ENCODE measurements around the gene SMARCAL1. TPM values are rescaled to one million over a fixed set of nuclear protein-coding genes. Genes with fewer than 3 reads are reported as not detected.

The SMARCAL1 gene
- polyA plus RNA-seq, 1 donor from 2014 or later, result 7.5 TPM

DNA sequence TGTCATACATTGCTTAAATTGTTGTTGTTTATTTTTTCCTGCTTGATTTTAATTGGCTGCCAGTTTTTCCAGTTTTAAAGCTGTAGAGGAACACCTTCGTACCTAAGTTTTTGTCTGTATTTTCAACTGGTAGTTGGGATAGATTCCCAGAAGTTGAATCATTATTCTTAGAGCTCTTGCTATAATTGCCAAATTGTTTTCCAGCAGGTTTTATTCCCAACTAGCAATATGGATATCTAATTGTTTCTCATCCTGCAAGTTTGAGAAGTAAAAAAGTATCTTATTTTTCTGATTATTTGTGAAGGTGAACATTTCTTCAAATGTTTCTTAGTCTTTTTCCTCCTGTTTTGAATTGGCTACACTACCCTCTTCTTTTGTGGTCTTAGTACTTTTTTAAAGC, 6.7 kb downstream of the SMARCAL1 start:
- Histone ChIP-seq H3K27me3 (ENCODE audit: insufficient read depth, low read depth, low read length) (no peaks in the 10 kb centered on the region), H3K9me3 (ENCODE audit: low read length) (no peaks in the 10 kb centered on the region), H4K20me1 (ENCODE audit: insufficient read depth) (no peaks in the 10 kb centered on the region), H3K9me2 (ENCODE audit: insufficient read depth, low read length) (no peaks in the 10 kb centered on the region), H3K9ac (ENCODE audit: low read length) (no peak overlapping the region), H3K36me3 (ENCODE audit: insufficient read depth, low read length) (peaks cover 16% of the 10 kb centered on the region), H3F3A (ENCODE audit: insufficient read depth, low read length, poor library complexity, severe bottlenecking) (no peaks in the 10 kb centered on the region), H3K27ac (ENCODE audit: low read length) (no peak overlapping the region), H2AFZ (ENCODE audit: low read depth, low read length) (no peak overlapping the region), H3K4me3 (ENCODE audit: low read length) (no peak overlapping the region), H3K4me2 (ENCODE audit: low read length) (no peak overlapping the region), H3K79me2 (replicated peaks; ENCODE audit: insufficient read depth, low read length) (no peaks in the 10 kb centered on the region)
- TF ChIP-seq TAF1 (IDR thresholded peaks at IDR 0.05; ENCODE audit: low read depth), result no peak
- TF ChIP-seq EP300 (conservative IDR thresholded peaks at IDR 0.05; ENCODE audit: poor library complexity, severe bottlenecking), result no peak
- TF ChIP-seq MXI1 (conservative IDR thresholded peaks at IDR 0.05; ENCODE audit: poor library complexity, severe bottlenecking), result no peak
- no peak for TF ChIP-seq POLR2AphosphoS5 (IDR thresholded peaks at IDR 0.05)
- TF ChIP-seq SMC3 (conservative IDR thresholded peaks at IDR 0.05; ENCODE audit: poor library complexity), result no peak
- TF ChIP-seq CTCF (IDR thresholded peaks at IDR 0.05; ENCODE audit: poor library complexity, severe bottlenecking), result no peak
- TF ChIP-seq EZH2 (IDR thresholded peaks at IDR 0.05; ENCODE audit: borderline replicate concordance, insufficient read depth, low read length, poor library complexity, severe bottlenecking), result no peak
- TF ChIP-seq, protein P1, sequence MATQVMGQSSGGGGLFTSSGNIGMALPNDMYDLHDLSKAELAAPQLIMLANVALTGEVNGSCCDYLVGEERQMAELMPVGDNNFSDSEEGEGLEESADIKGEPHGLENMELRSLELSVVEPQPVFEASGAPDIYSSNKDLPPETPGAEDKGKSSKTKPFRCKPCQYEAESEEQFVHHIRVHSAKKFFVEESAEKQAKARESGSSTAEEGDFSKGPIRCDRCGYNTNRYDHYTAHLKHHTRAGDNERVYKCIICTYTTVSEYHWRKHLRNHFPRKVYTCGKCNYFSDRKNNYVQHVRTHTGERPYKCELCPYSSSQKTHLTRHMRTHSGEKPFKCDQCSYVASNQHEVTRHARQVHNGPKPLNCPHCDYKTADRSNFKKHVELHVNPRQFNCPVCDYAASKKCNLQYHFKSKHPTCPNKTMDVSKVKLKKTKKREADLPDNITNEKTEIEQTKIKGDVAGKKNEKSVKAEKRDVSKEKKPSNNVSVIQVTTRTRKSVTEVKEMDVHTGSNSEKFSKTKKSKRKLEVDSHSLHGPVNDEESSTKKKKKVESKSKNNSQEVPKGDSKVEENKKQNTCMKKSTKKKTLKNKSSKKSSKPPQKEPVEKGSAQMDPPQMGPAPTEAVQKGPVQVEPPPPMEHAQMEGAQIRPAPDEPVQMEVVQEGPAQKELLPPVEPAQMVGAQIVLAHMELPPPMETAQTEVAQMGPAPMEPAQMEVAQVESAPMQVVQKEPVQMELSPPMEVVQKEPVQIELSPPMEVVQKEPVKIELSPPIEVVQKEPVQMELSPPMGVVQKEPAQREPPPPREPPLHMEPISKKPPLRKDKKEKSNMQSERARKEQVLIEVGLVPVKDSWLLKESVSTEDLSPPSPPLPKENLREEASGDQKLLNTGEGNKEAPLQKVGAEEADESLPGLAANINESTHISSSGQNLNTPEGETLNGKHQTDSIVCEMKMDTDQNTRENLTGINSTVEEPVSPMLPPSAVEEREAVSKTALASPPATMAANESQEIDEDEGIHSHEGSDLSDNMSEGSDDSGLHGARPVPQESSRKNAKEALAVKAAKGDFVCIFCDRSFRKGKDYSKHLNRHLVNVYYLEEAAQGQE (IDR thresholded peaks at IDR 0.05; ENCODE audit: borderline replicate concordance), result no peak
- no peak for TF ChIP-seq RAD21 (conservative IDR thresholded peaks at IDR 0.05)

GRCh38 chr2:216420367-216421101, 8.2 kb downstream of the SMARCAL1 start:
- Histone ChIP-seq H3F3A (ENCODE audit: insufficient read depth, low read length, poor library complexity, severe bottlenecking) (no peaks in the 10 kb centered on the region), H4K20me1 (ENCODE audit: insufficient read depth) (no peaks in the 10 kb centered on the region), H3K27me3 (ENCODE audit: insufficient read depth, low read depth, low read length) (no peaks in the 10 kb centered on the region), H3K9me2 (ENCODE audit: insufficient read depth, low read length) (no peaks in the 10 kb centered on the region), H3K9me3 (ENCODE audit: low read length) (no peaks in the 10 kb centered on the region), H3K4me2 (ENCODE audit: low read length) (no peak overlapping the region), H3K27ac (ENCODE audit: low read length) (no peak overlapping the region), H3K79me2 (replicated peaks; ENCODE audit: insufficient read depth, low read length) (no peaks in the 10 kb centered on the region), H2AFZ (ENCODE audit: low read depth, low read length) (no peak overlapping the region), H3K9ac (ENCODE audit: low read length) (no peak overlapping the region), H3K36me3 (ENCODE audit: insufficient read depth, low read length) (peaks cover 16% of the 10 kb centered on the region), H3K4me3 (ENCODE audit: low read length) (no peak overlapping the region)
- TF ChIP-seq POLR2AphosphoS5 (IDR thresholded peaks at IDR 0.05) (no peak), MXI1 (conservative IDR thresholded peaks at IDR 0.05; ENCODE audit: poor library complexity, severe bottlenecking) (no peak), EZH2 (IDR thresholded peaks at IDR 0.05; ENCODE audit: borderline replicate concordance, insufficient read depth, low read length, poor library complexity, severe bottlenecking) (no peak), EP300 (conservative IDR thresholded peaks at IDR 0.05; ENCODE audit: poor library complexity, severe bottlenecking) (no peak), SMC3 (conservative IDR thresholded peaks at IDR 0.05; ENCODE audit: poor library complexity) (no peak), TAF1 (IDR thresholded peaks at IDR 0.05; ENCODE audit: low read depth) (no peak), CTCF (IDR thresholded peaks at IDR 0.05; ENCODE audit: poor library complexity, severe bottlenecking) (no peak), RAD21 (conservative IDR thresholded peaks at IDR 0.05) (no peak)
- TF ChIP-seq, protein P1 (IDR thresholded peaks at IDR 0.05; ENCODE audit: borderline replicate concordance), result no peak

Measured in neural cell (in vitro differentiated cells).